ENCODE data around the gene GHRHR. TPM values are rescaled to one million over a fixed set of nuclear protein-coding genes. Genes with fewer than 3 reads are reported as not detected.

The GHRHR gene
- total RNA-seq, 1 donor from 2014 or later = not detected

- Mint-ChIP-seq H3K4me1 (ENCODE audit: low read depth) (peaks cover 3% of the 10 kb centered on the region), H3K4me3 (ENCODE audit: low read depth) (no peak overlapping the region), H3K36me3 (ENCODE audit: insufficient read depth) (no peaks in the 10 kb centered on the region)
Observed at GRCh38 chr7:30935569-30935877, 28.2 kb upstream of the GHRHR start.

GRCh38 chr7:30936650-30937245 is 27.0 kb upstream of the GHRHR start:
- DNase-seq (ENCODE audit: low spot score, unreplicated experiment) = no peak
- no peak overlapping the region for H3K27ac Mint-ChIP-seq
- no peak for TF ChIP-seq CTCF (IDR thresholded peaks at IDR 0.05; ENCODE audit: unreplicated experiment)
- peaks cover 26% of the 10 kb centered on the region for H3K27me3 Mint-ChIP-seq
- H3K9me3 Mint-ChIP-seq (ENCODE audit: low read depth) = no peaks in the 10 kb centered on the region
- H3K4me1 Mint-ChIP-seq (ENCODE audit: low read depth) = peaks cover 3% of the 10 kb centered on the region
- H3K4me3 Mint-ChIP-seq (ENCODE audit: low read depth) = no peak overlapping the region
- H3K36me3 Mint-ChIP-seq (ENCODE audit: insufficient read depth) = no peaks in the 10 kb centered on the region

More at GRCh38 chr7:30935569-30935877, 28.2 kb upstream of the GHRHR start:
- no peak for TF ChIP-seq CTCF (IDR thresholded peaks at IDR 0.05; ENCODE audit: unreplicated experiment)
- no peak overlapping the region for H3K27ac Mint-ChIP-seq
- no peaks in the 10 kb centered on the region for H3K9me3 Mint-ChIP-seq (ENCODE audit: low read depth)
- peaks cover 17% of the 10 kb centered on the region for H3K27me3 Mint-ChIP-seq
- no peak for DNase-seq (ENCODE audit: low spot score, unreplicated experiment)

- Mint-ChIP-seq H3K27ac (no peak overlapping the region), H3K4me1 (ENCODE audit: low read depth) (peaks cover 6% of the 10 kb centered on the region), H3K4me3 (ENCODE audit: low read depth) (no peak overlapping the region), H3K9me3 (ENCODE audit: low read depth) (no peaks in the 10 kb centered on the region), H3K36me3 (ENCODE audit: insufficient read depth) (no peaks in the 10 kb centered on the region), H3K27me3 (peaks cover 27% of the 10 kb centered on the region)
- DNase-seq (ENCODE audit: low spot score, unreplicated experiment) = no peak
- no peak for TF ChIP-seq CTCF (IDR thresholded peaks at IDR 0.05; ENCODE audit: unreplicated experiment)
Observed at GRCh38 chr7:30937416-30937815, 26.3 kb upstream of the GHRHR start.

GRCh38 chr7:30938435-30939316 is 25.1 kb upstream of the GHRHR start:
- Mint-ChIP-seq H3K27me3 (peaks cover 31% of the 10 kb centered on the region), H3K36me3 (ENCODE audit: insufficient read depth) (no peaks in the 10 kb centered on the region), H3K4me3 (ENCODE audit: low read depth) (peak overlapping the region; percentile 46), H3K9me3 (ENCODE audit: low read depth) (no peaks in the 10 kb centered on the region), H3K27ac (peak overlapping the region; percentile 71), H3K4me1 (ENCODE audit: low read depth) (peaks cover 6% of the 10 kb centered on the region)
- TF ChIP-seq CTCF (IDR thresholded peaks at IDR 0.05; ENCODE audit: unreplicated experiment) = peak; percentile 99
- DNase-seq (ENCODE audit: low spot score, unreplicated experiment) = peak; percentile 91

DNA sequence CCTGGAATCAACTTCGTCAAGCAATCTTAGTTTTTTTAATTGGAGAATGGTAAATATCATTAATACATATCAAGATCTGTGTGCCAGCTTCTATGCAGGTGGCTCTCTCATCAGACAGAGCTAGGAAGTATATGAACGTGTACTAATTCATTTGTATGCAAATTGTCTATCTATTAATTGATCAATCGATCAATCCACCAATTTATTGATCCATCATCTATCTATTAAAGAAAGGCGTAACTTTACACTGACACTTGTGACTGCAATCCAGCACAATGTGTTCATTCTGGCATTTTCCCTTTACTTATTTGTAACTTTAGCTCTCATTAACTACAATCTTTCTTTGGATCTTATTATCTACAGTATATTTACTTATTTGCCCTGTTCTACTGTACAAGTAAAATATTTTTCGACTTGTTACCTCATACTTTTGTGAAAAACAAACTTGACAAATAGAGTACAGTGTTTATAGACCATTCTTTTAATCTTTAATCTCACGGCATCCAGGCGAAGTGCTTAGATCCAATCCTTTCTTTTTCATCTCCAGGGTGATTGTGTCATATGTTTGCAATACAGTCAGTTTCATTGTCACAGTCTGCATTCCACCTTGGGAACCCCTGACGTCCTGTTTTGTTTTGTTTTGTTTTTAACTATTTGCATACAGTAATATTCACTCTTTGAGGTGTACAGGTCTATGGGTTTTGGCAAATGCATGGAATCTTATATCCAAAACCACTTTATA is 22.0 kb upstream of the GHRHR start:
- H3K36me3 Mint-ChIP-seq (ENCODE audit: insufficient read depth) = no peaks in the 10 kb centered on the region
- peaks cover 25% of the 10 kb centered on the region for H3K27me3 Mint-ChIP-seq
- no peak overlapping the region for H3K27ac Mint-ChIP-seq
- H3K4me1 Mint-ChIP-seq (ENCODE audit: low read depth) = peaks cover 6% of the 10 kb centered on the region
- no peak for TF ChIP-seq CTCF (IDR thresholded peaks at IDR 0.05; ENCODE audit: unreplicated experiment)
- H3K9me3 Mint-ChIP-seq (ENCODE audit: low read depth) = peaks cover 12% of the 10 kb centered on the region
- no peak for DNase-seq (ENCODE audit: low spot score, unreplicated experiment)
- H3K4me3 Mint-ChIP-seq (ENCODE audit: low read depth) = no peak overlapping the region

All from progenitor cell of endocrine pancreas (in vitro differentiated cells).